ENCODE results near the gene DGKQ.

DGKQ gene

GRCh38 chr4:957231-957580, 16.2 kb downstream of the DGKQ start:
- no peak for DNase-seq
- no peak overlapping the region for H3K27ac Mint-ChIP-seq
- H3K27me3 Mint-ChIP-seq: no peaks in the 10 kb centered on the region
- peaks cover 58% of the 10 kb centered on the region for H3K36me3 Mint-ChIP-seq (ENCODE audit: low read depth)
- H3K4me1 Mint-ChIP-seq (ENCODE audit: low read depth): no peaks in the 10 kb centered on the region
- H3K9me3 Mint-ChIP-seq: no peaks in the 10 kb centered on the region
- H3K4me3 Mint-ChIP-seq: no peak overlapping the region

- Mint-ChIP-seq H3K27ac (no peak overlapping the region), H3K36me3 (ENCODE audit: low read depth) (peaks cover 55% of the 10 kb centered on the region), H3K27me3 (no peaks in the 10 kb centered on the region), H3K9me3 (no peaks in the 10 kb centered on the region), H3K4me1 (ENCODE audit: low read depth) (no peaks in the 10 kb centered on the region), H3K4me3 (no peak overlapping the region)
- DNase-seq: no peak
These were observed 16.7 kb downstream of the DGKQ start for GRCh38 chr4:956531-957230.

- no peaks in the 10 kb centered on the region for H3K4me1 Mint-ChIP-seq (ENCODE audit: low read depth)
- no peak overlapping the region for H3K27ac Mint-ChIP-seq
- no peaks in the 10 kb centered on the region for H3K9me3 Mint-ChIP-seq
- peaks cover 54% of the 10 kb centered on the region for H3K36me3 Mint-ChIP-seq (ENCODE audit: low read depth)
- H3K4me3 Mint-ChIP-seq: no peak overlapping the region
- H3K27me3 Mint-ChIP-seq: no peaks in the 10 kb centered on the region
- no peak for DNase-seq
These were observed 17.4 kb downstream of the DGKQ start for GRCh38 chr4:955931-956381.

GRCh38 chr4:955161-955921, 18.0 kb downstream of the DGKQ start:
- Mint-ChIP-seq H3K9me3 (no peaks in the 10 kb centered on the region), H3K4me1 (ENCODE audit: low read depth) (no peaks in the 10 kb centered on the region), H3K27me3 (no peaks in the 10 kb centered on the region), H3K27ac (no peak overlapping the region), H3K4me3 (no peak overlapping the region), H3K36me3 (ENCODE audit: low read depth) (peaks cover 54% of the 10 kb centered on the region)
- no peak for DNase-seq

GRCh38 chr4:954211-955020, 19.0 kb downstream of the DGKQ start:
- Mint-ChIP-seq H3K9me3 (no peaks in the 10 kb centered on the region), H3K4me1 (ENCODE audit: low read depth) (no peaks in the 10 kb centered on the region), H3K36me3 (ENCODE audit: low read depth) (peaks cover 47% of the 10 kb centered on the region), H3K27ac (no peak overlapping the region), H3K27me3 (no peaks in the 10 kb centered on the region), H3K4me3 (no peak overlapping the region)
- DNase-seq: peak; percentile 11

GRCh38 chr4:953574-953915, 19.8 kb downstream of the DGKQ start:
- no peak overlapping the region for H3K4me3 Mint-ChIP-seq
- no peaks in the 10 kb centered on the region for H3K9me3 Mint-ChIP-seq
- H3K4me1 Mint-ChIP-seq (ENCODE audit: low read depth): no peaks in the 10 kb centered on the region
- peak; percentile 25 for DNase-seq
- no peaks in the 10 kb centered on the region for H3K27me3 Mint-ChIP-seq
- peaks cover 39% of the 10 kb centered on the region for H3K36me3 Mint-ChIP-seq (ENCODE audit: low read depth)
- no peak overlapping the region for H3K27ac Mint-ChIP-seq

GRCh38 chr4:952881-953573, 20.3 kb downstream of the DGKQ start:
- no peak overlapping the region for H3K4me3 Mint-ChIP-seq
- H3K27me3 Mint-ChIP-seq: no peaks in the 10 kb centered on the region
- no peak overlapping the region for H3K27ac Mint-ChIP-seq
- no peaks in the 10 kb centered on the region for H3K4me1 Mint-ChIP-seq (ENCODE audit: low read depth)
- no peaks in the 10 kb centered on the region for H3K9me3 Mint-ChIP-seq
- DNase-seq: peak; percentile 16
- peaks cover 35% of the 10 kb centered on the region for H3K36me3 Mint-ChIP-seq (ENCODE audit: low read depth)

GRCh38 chr4:951594-952468, 21.5 kb downstream of the DGKQ start:
- Mint-ChIP-seq H3K36me3 (ENCODE audit: low read depth) (peaks cover 26% of the 10 kb centered on the region), H3K27me3 (no peaks in the 10 kb centered on the region), H3K9me3 (no peaks in the 10 kb centered on the region), H3K4me3 (no peak overlapping the region), H3K27ac (no peak overlapping the region), H3K4me1 (ENCODE audit: low read depth) (no peaks in the 10 kb centered on the region)
- DNase-seq: peak; percentile 16

- peaks cover 22% of the 10 kb centered on the region for H3K36me3 Mint-ChIP-seq (ENCODE audit: low read depth)
- no peaks in the 10 kb centered on the region for H3K9me3 Mint-ChIP-seq
- DNase-seq: peak; percentile 9
- no peaks in the 10 kb centered on the region for H3K4me1 Mint-ChIP-seq (ENCODE audit: low read depth)
- no peaks in the 10 kb centered on the region for H3K27me3 Mint-ChIP-seq
- no peak overlapping the region for H3K4me3 Mint-ChIP-seq
- H3K27ac Mint-ChIP-seq: no peak overlapping the region
These were observed 22.2 kb downstream of the DGKQ start for GRCh38 chr4:951186-951585.

- no peak overlapping the region for H3K4me3 Mint-ChIP-seq
- H3K9me3 Mint-ChIP-seq: no peaks in the 10 kb centered on the region
- peak; percentile 23 for DNase-seq
- peaks cover 22% of the 10 kb centered on the region for H3K36me3 Mint-ChIP-seq (ENCODE audit: low read depth)
- no peaks in the 10 kb centered on the region for H3K27me3 Mint-ChIP-seq
- H3K27ac Mint-ChIP-seq: no peak overlapping the region
- H3K4me1 Mint-ChIP-seq (ENCODE audit: low read depth): no peaks in the 10 kb centered on the region
These were observed 23.0 kb downstream of the DGKQ start for GRCh38 chr4:950136-951020.

GRCh38 chr4:949656-950055, 23.7 kb downstream of the DGKQ start:
- Mint-ChIP-seq H3K4me1 (ENCODE audit: low read depth) (no peaks in the 10 kb centered on the region), H3K4me3 (no peak overlapping the region), H3K27me3 (no peaks in the 10 kb centered on the region), H3K9me3 (no peaks in the 10 kb centered on the region), H3K36me3 (ENCODE audit: low read depth) (peaks cover 19% of the 10 kb centered on the region), H3K27ac (no peak overlapping the region)
- peak; percentile 6 for DNase-seq

- Mint-ChIP-seq H3K4me3 (no peak overlapping the region), H3K9me3 (no peaks in the 10 kb centered on the region), H3K4me1 (ENCODE audit: low read depth) (no peaks in the 10 kb centered on the region), H3K27me3 (no peaks in the 10 kb centered on the region), H3K36me3 (ENCODE audit: low read depth) (peaks cover 13% of the 10 kb centered on the region), H3K27ac (no peak overlapping the region)
- peak; percentile 19 for DNase-seq
These were observed 24.5 kb downstream of the DGKQ start for GRCh38 chr4:948936-949300.
